Stimulated activated CD8-positive, alpha-beta memory T cell treated with anti-CD3 and anti-CD28 coated beads, Interleukin-4, amount 100 ng/mL, for 48 hours (primary cell): ENCODE results near the gene APOC1.
"Not testable (repeated sequence)": the region's sequence is repeated elsewhere in the genome, so short reads cannot be mapped to it uniquely, and the experiment has no call there.

Source experiments
- DNase-seq: peaks from one replicate; pipeline ENCODE4 v3.0.0-alpha.2; 2020

The APOC1 gene

DNA sequence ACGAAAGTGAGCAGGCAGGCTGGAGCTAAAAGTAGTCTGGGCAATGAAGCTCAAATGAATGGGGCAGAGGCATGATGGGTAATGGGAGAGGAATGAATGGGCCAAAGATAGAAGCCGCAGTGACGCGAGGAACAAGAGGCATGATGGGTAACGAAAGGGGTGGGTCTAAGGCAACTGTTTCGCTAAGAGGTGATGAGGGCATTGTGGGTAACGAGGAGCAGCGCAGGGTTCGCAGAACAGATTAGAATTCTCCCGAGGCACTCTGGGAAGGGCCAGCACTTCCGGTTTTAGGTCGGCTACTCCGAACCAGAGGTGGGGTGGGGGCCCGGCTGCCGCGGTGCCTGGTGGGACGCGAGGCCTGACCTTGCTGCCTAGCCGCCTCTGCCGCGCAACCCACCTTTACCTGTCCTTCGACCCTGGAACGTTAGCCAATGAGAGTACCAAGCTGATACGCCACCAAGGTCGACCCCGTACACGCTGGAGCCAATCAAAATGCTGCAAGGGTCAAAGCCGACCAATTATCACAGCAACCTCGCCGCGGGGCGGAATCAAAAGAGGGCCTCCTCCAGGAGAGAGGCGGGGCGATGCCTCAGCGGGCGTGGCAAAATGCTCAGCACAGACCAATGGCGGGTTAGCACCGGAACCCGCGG lies 23.9 kb upstream of the APOC1 start:
- DNase-seq, result peak; percentile 100

GRCh38 chr19:44891016-44891882 lies 23.2 kb upstream of the APOC1 start, which contains the start of gene TOMM40:
TSS of gene TOMM40 (plus strand) at chr19:44891254. CDS start at chr19:44891416, 162 bp downstream.
- peak; percentile 50 for DNase-seq

- DNase-seq, result no peak
These were observed 21.5 kb upstream of the APOC1 start for GRCh38 chr19:44892932-44893331.

DNA sequence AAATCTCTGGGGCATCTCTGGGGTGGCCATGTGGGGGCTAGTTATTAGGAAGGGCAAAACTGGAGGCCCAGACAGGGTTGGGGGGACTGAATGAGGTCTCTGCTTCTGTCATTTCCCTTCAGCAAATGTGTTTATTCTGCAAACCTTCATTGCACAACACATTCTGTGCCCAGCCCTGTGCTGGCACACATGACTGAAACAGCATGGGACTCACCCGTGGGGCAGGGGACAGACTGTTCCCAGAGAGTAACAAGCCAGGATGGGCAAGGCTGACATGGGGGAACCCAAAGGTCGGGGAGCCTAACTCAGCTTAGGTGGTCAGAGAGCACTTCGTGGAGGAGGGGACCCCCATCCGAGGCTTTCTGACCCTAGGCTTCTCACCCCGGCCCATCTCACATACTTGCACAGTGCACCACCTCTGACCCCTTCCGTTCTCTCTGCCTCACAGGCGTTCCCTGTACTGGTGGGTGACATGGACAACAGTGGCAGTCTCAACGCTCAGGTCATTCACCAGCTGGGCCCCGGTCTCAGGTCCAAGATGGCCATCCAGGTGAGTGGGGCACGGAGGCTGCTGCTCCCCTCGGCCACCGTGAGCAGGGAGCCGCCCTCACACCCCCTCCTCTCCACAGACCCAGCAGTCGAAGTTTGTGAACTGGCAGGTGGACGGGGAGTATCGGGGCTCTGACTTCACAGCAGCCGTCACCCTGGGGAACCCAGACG lies 20.9 kb upstream of the APOC1 start:
- DNase-seq, result no peak

- no peak for DNase-seq
These were observed 20.4 kb upstream of the APOC1 start for GRCh38 chr19:44894052-44894400.

GRCh38 chr19:44894946-44895345 lies 19.5 kb upstream of the APOC1 start:
- no peak for DNase-seq

DNA sequence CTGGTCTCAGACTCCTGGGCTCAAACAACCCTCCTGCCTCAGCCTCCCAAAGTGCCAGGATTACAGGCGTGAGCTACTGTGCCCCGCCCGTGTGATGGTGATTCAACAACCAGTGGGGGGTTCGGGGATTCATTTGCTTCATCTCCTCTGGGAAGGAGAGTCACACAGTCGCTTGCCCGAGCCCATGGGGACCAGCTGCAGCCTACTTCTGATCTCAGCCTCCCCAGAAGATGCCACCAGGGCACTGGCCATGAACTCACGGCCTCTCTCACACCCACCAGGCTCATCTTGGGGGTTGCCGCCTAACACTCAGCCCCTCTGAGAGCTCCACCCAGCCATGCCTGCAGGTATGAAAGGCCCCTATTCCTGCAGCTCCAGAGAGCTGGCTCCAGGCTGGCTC lies 16.6 kb upstream of the APOC1 start:
- DNase-seq, result no peak

DNA sequence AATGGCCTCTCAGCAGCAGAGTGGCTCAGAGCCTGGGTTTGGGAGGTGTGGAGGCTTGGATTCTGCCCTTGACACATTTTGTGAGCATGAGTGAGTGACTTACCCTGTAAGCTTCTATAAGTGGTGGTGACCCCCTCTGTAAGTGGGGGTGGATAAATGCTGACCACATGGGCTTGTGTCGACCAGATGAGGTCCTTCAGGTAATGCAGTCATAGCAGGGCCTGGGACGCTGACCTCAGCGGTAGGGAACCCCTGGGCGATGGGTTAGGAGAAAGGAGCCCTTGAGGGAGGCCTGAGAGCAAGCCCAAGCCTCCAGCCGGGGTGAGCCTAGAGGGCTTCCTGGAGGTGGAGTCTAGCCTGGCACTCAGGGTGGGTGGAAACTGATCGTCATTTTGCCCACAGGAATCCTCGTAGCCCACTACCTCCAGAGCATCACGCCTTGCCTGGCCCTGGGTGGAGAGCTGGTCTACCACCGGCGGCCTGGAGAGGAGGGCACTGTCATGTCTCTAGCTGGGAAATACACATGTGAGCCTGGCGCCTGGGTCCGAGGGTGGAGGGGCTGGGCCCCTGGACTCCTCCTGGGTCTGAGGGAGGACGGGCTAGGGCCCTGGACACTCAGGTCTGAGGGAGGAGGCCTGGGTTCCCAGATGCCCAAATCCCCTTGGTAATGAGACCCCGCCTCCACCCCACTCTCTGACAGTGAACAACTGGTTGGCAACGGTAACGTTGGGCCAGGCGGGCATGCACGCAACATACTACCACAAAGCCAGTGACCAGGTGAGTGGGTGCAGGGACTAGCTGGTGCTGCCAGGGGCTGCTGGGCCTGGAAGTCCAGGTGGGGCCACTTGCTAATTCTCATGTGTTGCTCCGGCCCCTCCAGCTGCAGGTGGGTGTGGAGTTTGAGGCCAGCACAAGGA lies 13.8 kb upstream of the APOC1 start:
- no peak for DNase-seq

GRCh38 chr19:44903216-44903601 lies 11.2 kb upstream of the APOC1 start:
- no peak for DNase-seq

GRCh38 chr19:44903602-44904425 lies 10.6 kb upstream of the APOC1 start:
- DNase-seq, result peak; percentile 90

GRCh38 chr19:44904426-44904994 lies 9.9 kb upstream of the APOC1 start:
- DNase-seq, result peak; percentile 41

DNA sequence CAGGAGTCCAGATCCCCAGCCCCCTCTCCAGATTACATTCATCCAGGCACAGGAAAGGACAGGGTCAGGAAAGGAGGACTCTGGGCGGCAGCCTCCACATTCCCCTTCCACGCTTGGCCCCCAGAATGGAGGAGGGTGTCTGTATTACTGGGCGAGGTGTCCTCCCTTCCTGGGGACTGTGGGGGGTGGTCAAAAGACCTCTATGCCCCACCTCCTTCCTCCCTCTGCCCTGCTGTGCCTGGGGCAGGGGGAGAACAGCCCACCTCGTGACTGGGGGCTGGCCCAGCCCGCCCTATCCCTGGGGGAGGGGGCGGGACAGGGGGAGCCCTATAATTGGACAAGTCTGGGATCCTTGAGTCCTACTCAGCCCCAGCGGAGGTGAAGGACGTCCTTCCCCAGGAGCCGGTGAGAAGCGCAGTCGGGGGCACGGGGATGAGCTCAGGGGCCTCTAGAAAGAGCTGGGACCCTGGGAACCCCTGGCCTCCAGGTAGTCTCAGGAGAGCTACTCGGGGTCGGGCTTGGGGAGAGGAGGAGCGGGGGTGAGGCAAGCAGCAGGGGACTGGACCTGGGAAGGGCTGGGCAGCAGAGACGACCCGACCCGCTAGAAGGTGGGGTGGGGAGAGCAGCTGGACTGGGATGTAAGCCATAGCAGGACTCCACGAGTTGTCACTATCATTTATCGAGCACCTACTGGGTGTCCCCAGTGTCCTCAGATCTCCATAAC lies 8.8 kb upstream of the APOC1 start, which contains the start of gene APOE:
Gene APOE, plus strand, starts transcription at position 360 of the 724 bp plus-strand sequence. CDS start 829 bp downstream, outside the sequence.
- DNase-seq, result no peak

GRCh38 chr19:44907613-44908012 lies 6.8 kb upstream of the APOC1 start:
- no peak for DNase-seq

DNA sequence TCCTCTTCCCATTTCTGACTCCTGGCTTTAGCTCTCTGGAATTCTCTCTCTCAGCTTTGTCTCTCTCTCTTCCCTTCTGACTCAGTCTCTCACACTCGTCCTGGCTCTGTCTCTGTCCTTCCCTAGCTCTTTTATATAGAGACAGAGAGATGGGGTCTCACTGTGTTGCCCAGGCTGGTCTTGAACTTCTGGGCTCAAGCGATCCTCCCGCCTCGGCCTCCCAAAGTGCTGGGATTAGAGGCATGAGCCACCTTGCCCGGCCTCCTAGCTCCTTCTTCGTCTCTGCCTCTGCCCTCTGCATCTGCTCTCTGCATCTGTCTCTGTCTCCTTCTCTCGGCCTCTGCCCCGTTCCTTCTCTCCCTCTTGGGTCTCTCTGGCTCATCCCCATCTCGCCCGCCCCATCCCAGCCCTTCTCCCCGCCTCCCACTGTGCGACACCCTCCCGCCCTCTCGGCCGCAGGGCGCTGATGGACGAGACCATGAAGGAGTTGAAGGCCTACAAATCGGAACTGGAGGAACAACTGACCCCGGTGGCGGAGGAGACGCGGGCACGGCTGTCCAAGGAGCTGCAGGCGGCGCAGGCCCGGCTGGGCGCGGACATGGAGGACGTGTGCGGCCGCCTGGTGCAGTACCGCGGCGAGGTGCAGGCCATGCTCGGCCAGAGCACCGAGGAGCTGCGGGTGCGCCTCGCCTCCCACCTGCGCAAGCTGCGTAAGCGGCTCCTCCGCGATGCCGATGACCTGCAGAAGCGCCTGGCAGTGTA lies 6.2 kb upstream of the APOC1 start:
- no peak for DNase-seq

DNA sequence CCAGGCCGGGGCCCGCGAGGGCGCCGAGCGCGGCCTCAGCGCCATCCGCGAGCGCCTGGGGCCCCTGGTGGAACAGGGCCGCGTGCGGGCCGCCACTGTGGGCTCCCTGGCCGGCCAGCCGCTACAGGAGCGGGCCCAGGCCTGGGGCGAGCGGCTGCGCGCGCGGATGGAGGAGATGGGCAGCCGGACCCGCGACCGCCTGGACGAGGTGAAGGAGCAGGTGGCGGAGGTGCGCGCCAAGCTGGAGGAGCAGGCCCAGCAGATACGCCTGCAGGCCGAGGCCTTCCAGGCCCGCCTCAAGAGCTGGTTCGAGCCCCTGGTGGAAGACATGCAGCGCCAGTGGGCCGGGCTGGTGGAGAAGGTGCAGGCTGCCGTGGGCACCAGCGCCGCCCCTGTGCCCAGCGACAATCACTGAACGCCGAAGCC lies 5.6 kb upstream of the APOC1 start:
- DNase-seq, result no peak

DNA sequence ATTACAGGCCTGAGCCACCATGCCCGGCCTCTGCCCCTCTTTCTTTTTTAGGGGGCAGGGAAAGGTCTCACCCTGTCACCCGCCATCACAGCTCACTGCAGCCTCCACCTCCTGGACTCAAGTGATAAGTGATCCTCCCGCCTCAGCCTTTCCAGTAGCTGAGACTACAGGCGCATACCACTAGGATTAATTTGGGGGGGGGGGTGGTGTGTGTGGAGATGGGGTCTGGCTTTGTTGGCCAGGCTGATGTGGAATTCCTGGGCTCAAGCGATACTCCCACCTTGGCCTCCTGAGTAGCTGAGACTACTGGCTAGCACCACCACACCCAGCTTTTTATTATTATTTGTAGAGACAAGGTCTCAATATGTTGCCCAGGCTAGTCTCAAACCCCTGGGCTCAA lies 4.6 kb upstream of the APOC1 start:
- no peak for DNase-seq

- not testable (repeated sequence) for DNase-seq
These were observed 2.5 kb upstream of the APOC1 start for GRCh38 chr19:44911896-44912295.

DNA sequence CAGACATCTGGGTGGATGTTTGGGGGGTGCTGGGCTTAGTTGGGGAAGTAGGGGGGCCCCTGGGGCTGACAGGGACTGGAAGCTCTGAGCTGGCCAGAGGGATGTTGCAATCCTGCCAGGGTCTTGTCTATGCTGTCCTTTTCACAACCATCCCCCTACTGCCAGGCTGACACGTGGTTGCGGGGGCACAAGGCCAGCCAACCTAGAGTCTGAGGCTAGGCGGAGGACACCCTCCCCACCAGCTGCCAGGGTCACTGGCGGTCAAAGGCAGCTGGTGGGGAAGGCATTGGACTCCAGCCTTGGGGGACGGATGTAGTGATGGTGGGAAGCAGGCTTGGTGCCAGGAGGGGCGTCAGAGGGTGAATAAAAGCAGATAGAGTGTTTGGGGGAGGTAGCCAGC lies 1.6 kb upstream of the APOC1 start:
- no peak for DNase-seq
